Spleen (tissue), 7 donors: ENCODE measurements around the gene MRI1.
A peak's percentile ranks its signal among the peaks of the same experiment; 100 is the strongest.

Experiments used
- CTCF ChIP-seq, 11 experiments: fragments of 200-600 bp in 7 of 11; fragments of 450-650 bp in 4 of 11; sonication (generic) in 4 of 11; IDR thresholded peaks in 8 of 11; conservative IDR thresholded peaks in 3 of 11; 1 replicate in 7 of 11; 2 replicates in 4 of 11; pipeline versions ENCODE4 v1.4.0 to v1.8.0; 2016 to 2021; ENCODE audit warnings: antibody characterized with exemption in 11 of 11, inconsistent platforms in 4 of 11, mild to moderate bottlenecking in 1 of 11
- POLR2A ChIP-seq, 3 donors: fragments of 450-650 bp; IDR thresholded peaks; one replicate each; pipeline ENCODE4 v1.5.1; 2017; ENCODE audit warnings: antibody characterized with exemption in 3 of 3, mild to moderate bottlenecking in 1 of 3
- POLR2AphosphoS5 ChIP-seq, 3 donors: sonication (generic); formaldehyde crosslinking; IDR thresholded peaks; one replicate each; pipeline ENCODE4 v1.5.1; 2017; ENCODE audit warnings: antibody characterized with exemption in 3 of 3
- donor health status: DM: no; HTN: no; CAD: no; lungs with moderate emphysema.
- donor health status: DM: no; HTN: no; CAD: no.
- donor health status: DM: no; HTN: no; CAD: no.

DNA sequence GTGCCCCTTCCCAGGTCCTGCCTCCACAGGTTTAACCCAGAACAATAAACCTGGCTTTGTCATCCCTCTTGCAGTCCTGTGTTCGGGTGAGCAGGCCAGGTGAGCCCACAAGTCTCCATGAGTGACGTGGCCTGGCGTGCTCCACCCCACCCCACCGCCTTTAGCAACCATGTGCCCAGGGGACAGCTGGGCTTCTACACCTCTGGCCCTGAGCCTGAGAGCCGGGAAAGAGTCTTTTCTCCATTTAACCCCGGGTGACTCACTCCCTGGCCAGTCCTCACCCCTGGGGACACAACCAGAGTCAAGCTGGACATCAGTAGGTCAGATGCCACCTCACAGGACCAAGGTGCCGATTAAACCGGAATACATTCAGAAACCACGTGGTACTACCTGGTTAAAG lies 14.1 kb downstream of the MRI1 start:
- TF ChIP-seq CTCF (IDR thresholded peaks at IDR 0.05 in 8 of 11, conservative IDR thresholded peaks at IDR 0.05 in 3 of 11) (no peak), POLR2A (IDR thresholded peaks at IDR 0.05) (no peak), POLR2AphosphoS5 (IDR thresholded peaks at IDR 0.05) (peak in 1 of 3 donors; percentile 48)
